KMS-11 (cell line): ENCODE results near the gene WRAP73.

Experiments
- H2AFZ ChIP-seq: fragments of 200-600 bp; sonication (generic); 2 replicates; pipeline ENCODE4 v1.6.1; 2016; ENCODE audit warnings: antibody characterized with exemption, mixed run types, low read depth
- H3K27ac ChIP-seq: fragments of 200-600 bp; sonication (generic); 2 replicates; pipeline ENCODE4 v1.6.1; 2016; ENCODE audit warnings: mild to moderate bottlenecking, mixed run types
- H3K27me3 ChIP-seq: fragments of 200-600 bp; sonication (generic); 2 replicates; pipeline ENCODE4 v1.6.1; 2017; ENCODE audit warnings: mild to moderate bottlenecking, low read depth, mixed run types, moderate library complexity; ENCODE audit not compliant: insufficient read depth
- H3K36me3 ChIP-seq: fragments of 200-600 bp; sonication (generic); 2 replicates; pipeline ENCODE4 v1.6.1; 2017; ENCODE audit warnings: mild to moderate bottlenecking, mixed run types; ENCODE audit not compliant: insufficient read depth
- H3K4me1 ChIP-seq: fragments of 200-600 bp; sonication (generic); 2 replicates; pipeline ENCODE4 v1.6.1; 2016; ENCODE audit warnings: mild to moderate bottlenecking, low read depth, mixed run types; ENCODE audit not compliant: poor library complexity, severe bottlenecking
- H3K4me2 ChIP-seq: fragments of 200-600 bp; sonication (generic); 2 replicates; pipeline ENCODE4 v1.7.0; 2016; ENCODE audit warnings: mild to moderate bottlenecking, mixed run types
- H3K4me3 ChIP-seq: fragments of 200-600 bp; sonication (generic); IDR thresholded peaks from 2 replicates; pipeline ENCODE4 v1.6.1; 2017; ENCODE audit warnings: low read depth, low read length, mixed read lengths; ENCODE audit not compliant: insufficient read depth
- H3K79me2 ChIP-seq: fragments of 200-600 bp; sonication (generic); 2 replicates; pipeline ENCODE4 v1.6.1; 2016; ENCODE audit warnings: low read depth, mixed run types; ENCODE audit not compliant: insufficient read depth
- H3K9ac ChIP-seq: fragments of 200-600 bp; sonication (generic); 2 replicates; pipeline ENCODE4 v1.6.1; 2016; ENCODE audit warnings: mild to moderate bottlenecking, mixed run types
- H4K20me1 ChIP-seq: fragments of 200-600 bp; sonication (generic); 2 replicates; pipeline ENCODE4 v1.6.1; 2016; ENCODE audit warnings: mild to moderate bottlenecking, mixed run types; ENCODE audit not compliant: insufficient read depth
- TF ChIP-seq, protein P1 (sequence below): fragments of 200-600 bp; sonication (generic); conservative IDR thresholded peaks from 2 replicates; pipeline ENCODE4 v1.6.1; 2017; ENCODE audit warnings: low read depth, mild to moderate bottlenecking, antibody characterized with exemption, low read length, moderate library complexity, mixed read lengths

Gene WRAP73

DNA sequence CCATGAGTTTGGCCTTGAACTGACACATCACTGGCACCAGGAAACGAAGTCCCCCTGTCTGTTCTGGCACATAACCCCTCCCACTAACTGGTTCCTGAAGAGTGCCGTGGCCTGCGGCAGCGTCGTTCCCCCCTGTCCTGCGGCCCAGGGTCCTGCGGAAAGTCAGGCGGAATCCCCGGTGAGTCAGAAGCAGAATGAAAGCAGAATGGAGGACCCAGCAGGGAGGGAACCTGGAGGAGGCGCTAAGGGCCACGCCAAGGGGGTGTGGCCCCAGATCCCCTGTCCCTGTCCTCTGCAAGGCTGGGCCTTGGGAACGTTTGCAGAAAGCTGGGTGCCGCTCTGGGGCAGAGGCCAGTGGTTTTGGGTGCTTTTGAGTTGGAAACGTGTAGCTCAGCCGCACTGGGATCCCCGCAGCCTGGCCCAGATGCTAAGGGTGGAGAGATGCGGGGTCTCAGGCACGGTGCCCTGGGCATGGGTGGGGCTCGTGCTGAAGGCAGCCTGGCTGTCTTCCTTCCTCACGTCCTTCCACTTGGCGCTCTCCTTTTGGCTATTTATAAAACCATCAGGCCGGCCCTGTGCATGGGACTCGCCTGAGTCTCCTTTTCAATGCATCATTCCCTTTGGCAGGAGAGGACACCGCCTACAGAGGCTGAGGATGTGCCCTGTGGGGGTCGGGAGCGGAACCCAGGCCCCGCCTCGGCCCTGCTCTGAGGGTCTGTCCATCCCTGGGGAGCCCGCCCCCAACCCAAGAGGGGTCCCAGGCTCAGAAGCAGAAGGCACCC, 38.6 kb upstream of the WRAP73 start:
- Histone ChIP-seq H3K9ac (no peak overlapping the region), H3K79me2 (no peaks in the 10 kb centered on the region), H3K36me3 (no peaks in the 10 kb centered on the region), H3K27ac (no peak overlapping the region), H3K4me1 (no peaks in the 10 kb centered on the region), H4K20me1 (no peaks in the 10 kb centered on the region), H3K27me3 (peaks cover 94% of the 10 kb centered on the region), H2AFZ (no peak overlapping the region), H3K4me3 (no peak overlapping the region), H3K4me2 (no peak overlapping the region)
- TF ChIP-seq, protein P1, sequence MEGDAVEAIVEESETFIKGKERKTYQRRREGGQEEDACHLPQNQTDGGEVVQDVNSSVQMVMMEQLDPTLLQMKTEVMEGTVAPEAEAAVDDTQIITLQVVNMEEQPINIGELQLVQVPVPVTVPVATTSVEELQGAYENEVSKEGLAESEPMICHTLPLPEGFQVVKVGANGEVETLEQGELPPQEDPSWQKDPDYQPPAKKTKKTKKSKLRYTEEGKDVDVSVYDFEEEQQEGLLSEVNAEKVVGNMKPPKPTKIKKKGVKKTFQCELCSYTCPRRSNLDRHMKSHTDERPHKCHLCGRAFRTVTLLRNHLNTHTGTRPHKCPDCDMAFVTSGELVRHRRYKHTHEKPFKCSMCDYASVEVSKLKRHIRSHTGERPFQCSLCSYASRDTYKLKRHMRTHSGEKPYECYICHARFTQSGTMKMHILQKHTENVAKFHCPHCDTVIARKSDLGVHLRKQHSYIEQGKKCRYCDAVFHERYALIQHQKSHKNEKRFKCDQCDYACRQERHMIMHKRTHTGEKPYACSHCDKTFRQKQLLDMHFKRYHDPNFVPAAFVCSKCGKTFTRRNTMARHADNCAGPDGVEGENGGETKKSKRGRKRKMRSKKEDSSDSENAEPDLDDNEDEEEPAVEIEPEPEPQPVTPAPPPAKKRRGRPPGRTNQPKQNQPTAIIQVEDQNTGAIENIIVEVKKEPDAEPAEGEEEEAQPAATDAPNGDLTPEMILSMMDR = no peak

DNA sequence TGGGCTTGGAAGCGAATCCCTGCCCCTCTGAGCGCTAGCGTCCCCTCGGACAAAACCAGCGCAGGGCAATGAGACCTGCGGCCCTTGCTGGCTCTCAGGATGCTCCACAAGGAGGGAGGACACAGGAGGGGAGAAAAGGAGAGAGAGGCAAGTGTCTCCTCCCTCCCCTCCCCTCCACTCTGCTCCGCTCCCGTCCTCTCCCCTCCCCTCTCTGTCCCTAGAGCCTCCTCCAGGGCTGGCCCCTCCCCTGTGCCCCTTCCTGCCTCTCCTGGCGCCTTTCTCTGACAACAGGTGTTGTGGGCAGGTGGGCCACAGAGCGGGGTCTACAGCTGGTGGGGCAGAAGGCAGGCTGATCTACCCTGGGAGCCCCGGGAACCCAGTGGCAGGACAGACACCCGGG, 37.6 kb upstream of the WRAP73 start:
- no peaks in the 10 kb centered on the region for H4K20me1 ChIP-seq
- H3K4me3 ChIP-seq = no peak overlapping the region
- H3K4me2 ChIP-seq = no peak overlapping the region
- no peak overlapping the region for H3K9ac ChIP-seq
- TF ChIP-seq, protein P1 = no peak
- H2AFZ ChIP-seq = no peak overlapping the region
- no peaks in the 10 kb centered on the region for H3K36me3 ChIP-seq
- no peaks in the 10 kb centered on the region for H3K4me1 ChIP-seq
- H3K79me2 ChIP-seq = no peaks in the 10 kb centered on the region
- H3K27me3 ChIP-seq = peaks cover 95% of the 10 kb centered on the region
- no peak overlapping the region for H3K27ac ChIP-seq

DNA sequence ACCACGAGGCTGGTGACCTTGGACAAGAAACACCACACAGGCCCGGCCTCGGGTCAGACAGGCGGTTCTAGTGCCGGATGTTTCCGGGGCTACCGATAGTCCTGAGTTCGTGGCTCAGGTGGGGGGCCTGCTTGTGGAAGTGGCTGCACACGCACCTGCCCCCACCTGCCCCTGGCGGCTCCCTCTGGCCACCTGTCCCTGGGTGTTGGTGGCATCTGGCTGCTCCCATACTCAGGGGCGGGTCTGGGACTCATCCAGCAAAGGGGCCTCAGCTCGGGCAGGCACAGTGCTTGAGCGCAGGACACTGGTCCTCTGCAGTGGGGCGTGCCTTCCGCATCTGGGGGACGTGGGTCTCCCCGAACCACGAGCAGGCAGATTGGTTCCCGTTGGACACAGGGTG, 36.0 kb upstream of the WRAP73 start:
- no peak overlapping the region for H3K4me3 ChIP-seq
- H3K9ac ChIP-seq = no peak overlapping the region
- H4K20me1 ChIP-seq = no peaks in the 10 kb centered on the region
- no peaks in the 10 kb centered on the region for H3K36me3 ChIP-seq
- H3K4me1 ChIP-seq = no peaks in the 10 kb centered on the region
- H3K79me2 ChIP-seq = no peaks in the 10 kb centered on the region
- H2AFZ ChIP-seq = no peak overlapping the region
- H3K4me2 ChIP-seq = no peak overlapping the region
- no peak overlapping the region for H3K27ac ChIP-seq
- TF ChIP-seq, protein P1 = no peak
- peaks cover 94% of the 10 kb centered on the region for H3K27me3 ChIP-seq

DNA sequence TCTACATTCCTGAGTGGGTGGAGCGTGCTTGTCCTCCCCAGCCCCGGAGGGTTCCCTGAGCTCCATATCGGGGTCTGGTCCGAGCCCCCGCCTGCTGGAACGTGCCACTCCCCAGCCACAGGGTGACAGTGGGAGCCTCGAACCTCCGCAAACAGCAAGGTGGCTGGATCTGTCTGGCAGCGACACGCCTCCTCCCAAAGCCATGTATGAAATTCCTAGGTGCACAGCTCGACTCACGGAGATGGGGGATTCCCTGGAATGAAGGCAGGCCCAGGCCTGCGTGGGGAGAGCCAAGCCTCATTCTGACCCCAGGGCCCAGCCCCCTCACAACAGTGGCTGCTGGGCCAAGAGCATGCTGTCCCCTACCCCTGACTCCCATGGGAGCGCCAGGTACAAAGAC, 35.3 kb upstream of the WRAP73 start:
- no peak overlapping the region for H3K4me3 ChIP-seq
- H3K27ac ChIP-seq = no peak overlapping the region
- no peaks in the 10 kb centered on the region for H3K4me1 ChIP-seq
- peaks cover 94% of the 10 kb centered on the region for H3K27me3 ChIP-seq
- no peak overlapping the region for H2AFZ ChIP-seq
- H3K36me3 ChIP-seq = no peaks in the 10 kb centered on the region
- H3K4me2 ChIP-seq = no peak overlapping the region
- H4K20me1 ChIP-seq = no peaks in the 10 kb centered on the region
- TF ChIP-seq, protein P1 = no peak
- H3K9ac ChIP-seq = no peak overlapping the region
- H3K79me2 ChIP-seq = no peaks in the 10 kb centered on the region
